MCF 10A (cell line): ENCODE measurements around the gene RASSF5. TPM values are rescaled to one million over a fixed set of nuclear protein-coding genes. Genes with fewer than 3 reads are reported as not detected.
A peak's percentile ranks its signal among the peaks of the same experiment; 100 is the strongest.

Experiments
- BruUV-seq: library from RNA; stranded (reverse); fragments of 400-500 nt; replicated peaks from 2 replicates; lab custom pipeline; 2021; lab: Mats Ljungman, UMichigan
- CTCF ChIA-PET: fragments of 300-600 bp; sonication (Branson Sonifier 250); formaldehyde crosslinking; extraction: SDS; loops from one replicate; lab custom pipeline; 2021; ENCODE audit warnings: antibody characterized with exemption, inconsistent platforms; lab: Yijun Ruan, JAX
- POLR2A ChIA-PET: fragments of 300-600, 350-650 bp; sonication (Branson Sonifier 250); formaldehyde crosslinking; extraction: SDS; loops from one replicate; lab custom pipeline; 2020; ENCODE audit warnings: antibody characterized with exemption, inconsistent platforms; lab: Yijun Ruan, JAX
- DNase-seq: peaks from one replicate; pipeline ENCODE4 v3.0.0-alpha.2; 2018; ENCODE audit not compliant: unreplicated experiment
- H3K27ac Mint-ChIP-seq: one replicate; pipeline ENCODE4 v1.8.0; 2022; ENCODE audit warnings: mild to moderate bottlenecking, low read depth, mixed read lengths; ENCODE audit not compliant: unreplicated experiment
- H3K27me3 Mint-ChIP-seq: one replicate; pipeline ENCODE4 v1.8.0; 2022; ENCODE audit warnings: mixed read lengths; ENCODE audit not compliant: insufficient read depth, unreplicated experiment
- H3K36me3 Mint-ChIP-seq: one replicate; pipeline ENCODE4 v1.8.0; 2022; ENCODE audit warnings: mild to moderate bottlenecking, moderate library complexity, mixed read lengths; ENCODE audit not compliant: insufficient read depth, unreplicated experiment
- H3K4me1 Mint-ChIP-seq: one replicate; pipeline ENCODE4 v1.8.0; 2022; ENCODE audit warnings: mixed read lengths; ENCODE audit not compliant: insufficient read depth, unreplicated experiment
- H3K4me3 Mint-ChIP-seq: one replicate; pipeline ENCODE4 v1.8.0; 2022; ENCODE audit warnings: mild to moderate bottlenecking, moderate library complexity, mixed read lengths; ENCODE audit not compliant: unreplicated experiment
- H3K9me3 Mint-ChIP-seq: one replicate; pipeline ENCODE4 v1.8.0; 2022; ENCODE audit warnings: mixed read lengths; ENCODE audit not compliant: unreplicated experiment
- intact Hi-C: fragments of 100-400 bp; cut with micrococcal nuclease; formaldehyde crosslinking; loops from 2 replicates; pipeline ENCODE4 v1.14.1; 2022
- total RNA-seq: library from RNA; stranded (reverse); gene quantifications from 2 replicates; pipeline ENCODE4 v1.2.3, GENCODE V29; 2022
- TF ChIP-seq, protein P1 (sequence below): fragments of 200-600 bp; IDR thresholded peaks from one replicate; pipeline ENCODE4 v1.8.0; 2022; ENCODE audit warnings: antibody characterized with exemption, mild to moderate bottlenecking; ENCODE audit not compliant: unreplicated experiment

Gene RASSF5
- total RNA-seq, 1 experiment from 2014 or later = 8.3 TPM

DNA sequence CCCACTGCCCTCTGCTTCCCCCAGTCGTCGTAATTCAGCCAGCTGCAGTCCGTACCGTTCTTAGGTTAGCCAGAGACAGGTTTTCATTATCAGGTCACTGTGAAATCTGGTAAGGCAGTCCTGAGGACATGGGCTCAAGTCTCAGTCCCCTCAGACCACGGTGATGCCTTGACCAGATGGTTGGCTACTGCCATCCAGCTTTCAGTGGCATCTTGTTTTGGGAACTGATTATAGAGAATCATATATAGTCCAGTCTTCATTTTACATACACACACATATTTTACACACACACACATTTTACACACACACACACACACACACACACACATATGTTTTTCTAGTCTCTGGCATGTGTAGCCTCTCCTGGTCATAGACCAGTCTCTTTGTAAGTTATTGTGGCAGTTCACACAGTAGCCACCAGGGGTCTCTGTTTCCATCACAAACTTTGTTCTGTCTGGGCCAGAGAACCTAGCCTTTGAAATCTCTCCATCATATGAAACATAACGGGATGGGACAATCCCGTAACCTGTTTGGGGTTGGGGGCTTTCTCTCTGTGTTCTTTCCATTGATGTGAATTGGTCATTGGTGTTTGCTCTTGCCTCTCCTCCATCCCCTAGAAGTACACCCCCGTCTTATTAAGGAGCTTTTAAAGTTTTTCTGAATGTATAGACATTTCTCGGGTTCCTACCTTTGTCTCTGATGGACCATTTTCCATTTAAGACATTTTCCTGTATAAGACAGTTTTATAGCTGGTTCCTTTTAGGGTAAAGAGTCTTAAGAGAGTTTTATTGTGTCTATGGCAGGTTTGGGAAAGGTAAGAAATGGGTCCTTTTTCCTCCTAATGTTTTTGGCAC is 45.5 kb upstream of the RASSF5 start:
- Mint-ChIP-seq H3K9me3 (no peaks in the 10 kb centered on the region), H3K27me3 (peaks cover 8% of the 10 kb centered on the region), H3K27ac (peak overlapping the region; percentile 16), H3K4me3 (no peak overlapping the region), H3K4me1 (peaks cover 30% of the 10 kb centered on the region), H3K36me3 (peaks cover 28% of the 10 kb centered on the region)
- POLR2A ChIA-PET = interaction anchor here (0.6 to 3.9 kb wide), 7 partner anchors 9 to 135 kb away, joined by 3 to 20 read pairs (median 3); partner anchors contain the start of gene IKBKE
- CTCF ChIA-PET = interaction anchor here (0.5 to 11.7 kb wide), 48 partner anchors 9 to 1248 kb away, joined by 3 to 254 read pairs (median 4); partner anchors contain the start of gene IKBKE
- intact Hi-C loops = loop anchor here (1.0 kb wide), 1 partner anchor 17 kb away; no protein-coding TSS in a partner anchor
- TF ChIP-seq, protein P1, sequence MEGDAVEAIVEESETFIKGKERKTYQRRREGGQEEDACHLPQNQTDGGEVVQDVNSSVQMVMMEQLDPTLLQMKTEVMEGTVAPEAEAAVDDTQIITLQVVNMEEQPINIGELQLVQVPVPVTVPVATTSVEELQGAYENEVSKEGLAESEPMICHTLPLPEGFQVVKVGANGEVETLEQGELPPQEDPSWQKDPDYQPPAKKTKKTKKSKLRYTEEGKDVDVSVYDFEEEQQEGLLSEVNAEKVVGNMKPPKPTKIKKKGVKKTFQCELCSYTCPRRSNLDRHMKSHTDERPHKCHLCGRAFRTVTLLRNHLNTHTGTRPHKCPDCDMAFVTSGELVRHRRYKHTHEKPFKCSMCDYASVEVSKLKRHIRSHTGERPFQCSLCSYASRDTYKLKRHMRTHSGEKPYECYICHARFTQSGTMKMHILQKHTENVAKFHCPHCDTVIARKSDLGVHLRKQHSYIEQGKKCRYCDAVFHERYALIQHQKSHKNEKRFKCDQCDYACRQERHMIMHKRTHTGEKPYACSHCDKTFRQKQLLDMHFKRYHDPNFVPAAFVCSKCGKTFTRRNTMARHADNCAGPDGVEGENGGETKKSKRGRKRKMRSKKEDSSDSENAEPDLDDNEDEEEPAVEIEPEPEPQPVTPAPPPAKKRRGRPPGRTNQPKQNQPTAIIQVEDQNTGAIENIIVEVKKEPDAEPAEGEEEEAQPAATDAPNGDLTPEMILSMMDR = peak; percentile 98
- peak; percentile 89 for DNase-seq
- BruUV-seq = no TSS peak

DNA sequence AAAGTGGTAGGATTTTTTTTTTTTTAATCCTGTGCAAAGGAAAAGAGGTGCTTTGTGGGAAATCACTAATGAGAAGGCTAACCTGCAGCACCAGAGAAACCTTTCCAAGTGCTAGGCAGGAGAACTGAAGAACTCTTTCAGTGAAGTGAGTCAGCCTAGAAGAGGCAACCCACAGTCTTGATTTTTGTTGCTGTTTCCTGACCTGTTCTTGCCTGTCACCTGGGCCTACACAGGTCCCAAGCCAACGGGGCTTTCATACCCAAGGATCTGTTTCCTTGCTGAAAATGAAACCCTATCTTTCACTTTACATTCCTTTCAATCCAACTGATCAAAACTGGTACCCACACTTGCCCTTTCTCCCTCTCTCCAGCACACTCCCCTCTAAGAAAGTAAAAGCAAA is 44.2 kb upstream of the RASSF5 start:
- intact Hi-C loops = no loop called here
- peaks cover 28% of the 10 kb centered on the region for H3K36me3 Mint-ChIP-seq
- peaks cover 20% of the 10 kb centered on the region for H3K4me1 Mint-ChIP-seq
- BruUV-seq = no TSS peak
- H3K27me3 Mint-ChIP-seq = peaks cover 13% of the 10 kb centered on the region
- DNase-seq = no peak
- H3K4me3 Mint-ChIP-seq = no peak overlapping the region
- H3K9me3 Mint-ChIP-seq = no peaks in the 10 kb centered on the region
- ChIA-PET CTCF (interaction anchor here (0.7 to 11.7 kb wide), 10 partner anchors 8 to 282 kb away, joined by 3 to 254 read pairs (median 10); partner anchors contain the start of gene IKBKE), POLR2A (interaction anchor here (0.7 to 1.2 kb wide), 2 partner anchors 16 to 237 kb away, joined by 3 to 7 read pairs; no protein-coding TSS in a partner anchor)
- TF ChIP-seq, protein P1 = no peak
- H3K27ac Mint-ChIP-seq = no peak overlapping the region

DNA sequence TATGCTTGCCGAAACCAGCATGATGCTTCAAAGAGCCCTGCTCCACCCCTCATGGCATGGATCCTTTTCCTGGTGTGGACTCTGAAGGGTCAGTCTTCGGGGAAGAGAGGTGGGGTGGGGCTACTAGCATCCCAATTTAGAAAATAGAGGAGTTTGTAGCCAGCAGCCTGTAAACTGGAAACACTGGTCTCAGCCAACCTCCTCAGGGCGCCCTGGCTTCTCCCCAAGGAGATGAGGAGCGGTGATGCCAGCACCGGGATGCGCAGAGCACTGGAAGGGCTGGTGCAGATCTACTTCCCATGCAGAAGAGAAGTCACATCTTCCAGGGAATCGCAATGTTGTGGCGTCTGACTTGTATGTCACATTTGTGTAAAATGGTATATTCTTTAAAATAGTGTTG is 43.4 kb upstream of the RASSF5 start:
- peaks cover 22% of the 10 kb centered on the region for H3K36me3 Mint-ChIP-seq
- peaks cover 13% of the 10 kb centered on the region for H3K27me3 Mint-ChIP-seq
- no TSS peak for BruUV-seq
- ChIA-PET POLR2A (interaction anchor here (0.7 kb wide), 1 partner anchor 20 kb away, joined by 3 read pairs; no protein-coding TSS in a partner anchor), CTCF (interaction anchor here (0.7 to 11.7 kb wide), 9 partner anchors 14 to 281 kb away, joined by 3 to 254 read pairs (median 8); partner anchors contain the start of gene RASSF5)
- no peak for DNase-seq
- H3K9me3 Mint-ChIP-seq = no peaks in the 10 kb centered on the region
- H3K4me3 Mint-ChIP-seq = no peak overlapping the region
- TF ChIP-seq, protein P1 = no peak
- H3K27ac Mint-ChIP-seq = no peak overlapping the region
- peaks cover 20% of the 10 kb centered on the region for H3K4me1 Mint-ChIP-seq
- intact Hi-C loops = no loop called here

DNA sequence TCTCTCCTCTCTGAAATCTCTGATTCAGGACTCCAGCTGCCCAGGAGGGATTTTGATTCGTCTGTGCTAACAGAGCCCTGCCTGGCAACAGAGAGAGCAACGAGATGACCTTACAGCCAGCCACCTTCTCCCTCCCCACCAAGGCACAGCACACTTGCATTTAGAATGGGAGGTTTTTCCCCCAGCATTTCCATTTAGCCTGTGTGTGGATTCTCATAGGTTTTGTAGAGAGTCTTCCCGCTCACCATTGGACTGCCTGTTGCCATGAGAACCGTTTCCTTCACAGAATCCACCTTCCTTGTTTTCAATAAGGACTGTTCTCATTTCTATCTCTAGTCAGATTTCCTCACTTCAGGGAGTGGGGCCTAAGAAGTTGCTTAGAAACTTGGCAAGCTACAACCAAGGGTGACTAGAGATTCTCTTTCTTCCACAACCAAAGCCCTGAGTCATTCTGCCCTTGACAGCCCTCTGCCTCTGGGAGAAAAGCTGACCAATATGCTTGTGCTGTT is 42.8 kb upstream of the RASSF5 start:
- ChIA-PET CTCF (interaction anchor here (0.6 to 11.7 kb wide), 12 partner anchors 9 to 515 kb away, joined by 3 to 254 read pairs (median 4); partner anchors contain the start of gene RASSF5), POLR2A (interaction anchor here (0.9 kb wide), 2 partner anchors 9 to 29 kb away, joined by 3 read pairs; no protein-coding TSS in a partner anchor)
- H3K4me3 Mint-ChIP-seq = no peak overlapping the region
- no peaks in the 10 kb centered on the region for H3K9me3 Mint-ChIP-seq
- H3K27me3 Mint-ChIP-seq = peaks cover 13% of the 10 kb centered on the region
- intact Hi-C loops = no loop called here
- peaks cover 24% of the 10 kb centered on the region for H3K4me1 Mint-ChIP-seq
- peak overlapping the region; percentile 32 for H3K27ac Mint-ChIP-seq
- BruUV-seq = no TSS peak
- TF ChIP-seq, protein P1 = no peak
- peak; percentile 89 for DNase-seq
- peaks cover 16% of the 10 kb centered on the region for H3K36me3 Mint-ChIP-seq
